AG09309 (cell line): Measurements from ENCODE around the gene MDM2.
"Not testable (repeated sequence)": the region's sequence is repeated elsewhere in the genome, so short reads cannot be mapped to it uniquely, and the experiment has no call there.

Experiments
- DNase-seq: peaks from one replicate; pipeline ENCODE4 v3.0.0-alpha.2; 2010; ENCODE audit warnings: low read depth
- H3K4me3 ChIP-seq: 2 replicates; pipeline ENCODE4 v1.5.1; 2011; ENCODE audit warnings: mild to moderate bottlenecking, low read depth, low read length, moderate library complexity; ENCODE audit not compliant: control insufficient read depth
- TF ChIP-seq, protein P1 (sequence below): IDR thresholded peaks from 2 replicates; pipeline ENCODE4 v1.5.1; 2011; ENCODE audit warnings: mild to moderate bottlenecking, low read depth, low read length, inconsistent platforms; ENCODE audit not compliant: insufficient read depth, control insufficient read depth; ENCODE audit errors: missing control alignments

MDM2 gene

DNA sequence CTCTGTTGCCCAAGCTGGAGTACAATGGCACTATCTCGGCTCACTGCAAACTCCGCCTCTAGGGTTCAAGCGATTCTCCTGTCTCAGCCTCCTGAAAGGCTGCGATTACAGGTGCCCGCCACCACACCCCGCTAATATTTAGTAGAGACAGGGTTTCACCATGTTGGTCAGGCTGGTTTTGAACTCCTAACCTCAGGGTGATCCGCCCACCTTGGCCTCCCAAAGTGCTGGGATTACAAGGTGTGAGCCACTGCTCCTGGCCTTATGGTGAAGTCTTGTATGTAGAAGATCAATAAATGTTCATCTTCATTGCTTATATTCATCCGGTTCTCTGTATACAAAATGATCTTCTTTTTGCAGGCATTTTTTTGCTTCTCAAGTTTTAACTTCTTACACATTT, 47.8 kb downstream of the MDM2 start:
- no peak for DNase-seq
- TF ChIP-seq, protein P1, sequence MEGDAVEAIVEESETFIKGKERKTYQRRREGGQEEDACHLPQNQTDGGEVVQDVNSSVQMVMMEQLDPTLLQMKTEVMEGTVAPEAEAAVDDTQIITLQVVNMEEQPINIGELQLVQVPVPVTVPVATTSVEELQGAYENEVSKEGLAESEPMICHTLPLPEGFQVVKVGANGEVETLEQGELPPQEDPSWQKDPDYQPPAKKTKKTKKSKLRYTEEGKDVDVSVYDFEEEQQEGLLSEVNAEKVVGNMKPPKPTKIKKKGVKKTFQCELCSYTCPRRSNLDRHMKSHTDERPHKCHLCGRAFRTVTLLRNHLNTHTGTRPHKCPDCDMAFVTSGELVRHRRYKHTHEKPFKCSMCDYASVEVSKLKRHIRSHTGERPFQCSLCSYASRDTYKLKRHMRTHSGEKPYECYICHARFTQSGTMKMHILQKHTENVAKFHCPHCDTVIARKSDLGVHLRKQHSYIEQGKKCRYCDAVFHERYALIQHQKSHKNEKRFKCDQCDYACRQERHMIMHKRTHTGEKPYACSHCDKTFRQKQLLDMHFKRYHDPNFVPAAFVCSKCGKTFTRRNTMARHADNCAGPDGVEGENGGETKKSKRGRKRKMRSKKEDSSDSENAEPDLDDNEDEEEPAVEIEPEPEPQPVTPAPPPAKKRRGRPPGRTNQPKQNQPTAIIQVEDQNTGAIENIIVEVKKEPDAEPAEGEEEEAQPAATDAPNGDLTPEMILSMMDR = no peak
- H3K4me3 ChIP-seq = no peak overlapping the region

GRCh38 chr12:68856510-68856909, 48.5 kb downstream of the MDM2 start:
- H3K4me3 ChIP-seq = no peak overlapping the region
- TF ChIP-seq, protein P1 = no peak
- no peak for DNase-seq

DNA sequence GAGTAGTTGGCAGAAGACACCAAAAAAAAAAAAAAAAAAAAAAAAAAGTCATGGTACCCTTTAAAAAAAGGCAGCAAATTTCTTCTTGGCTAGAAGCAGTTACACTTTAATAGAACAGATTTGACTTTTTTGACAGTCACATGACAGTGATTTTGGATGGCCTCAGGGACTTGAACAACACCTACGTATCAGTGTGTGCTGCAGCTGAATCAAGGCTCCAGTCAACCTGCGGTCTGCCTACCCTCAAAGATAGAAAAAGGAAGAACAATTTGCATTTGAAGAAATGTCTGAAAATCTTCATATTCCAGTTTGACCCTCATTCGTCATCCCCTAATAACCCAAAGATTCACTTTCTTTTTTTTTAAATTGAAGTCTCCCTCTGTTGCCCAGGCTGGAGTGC, 53.9 kb downstream of the MDM2 start:
- TF ChIP-seq, protein P1 = no peak
- DNase-seq = no peak
- H3K4me3 ChIP-seq = no peak overlapping the region

DNA sequence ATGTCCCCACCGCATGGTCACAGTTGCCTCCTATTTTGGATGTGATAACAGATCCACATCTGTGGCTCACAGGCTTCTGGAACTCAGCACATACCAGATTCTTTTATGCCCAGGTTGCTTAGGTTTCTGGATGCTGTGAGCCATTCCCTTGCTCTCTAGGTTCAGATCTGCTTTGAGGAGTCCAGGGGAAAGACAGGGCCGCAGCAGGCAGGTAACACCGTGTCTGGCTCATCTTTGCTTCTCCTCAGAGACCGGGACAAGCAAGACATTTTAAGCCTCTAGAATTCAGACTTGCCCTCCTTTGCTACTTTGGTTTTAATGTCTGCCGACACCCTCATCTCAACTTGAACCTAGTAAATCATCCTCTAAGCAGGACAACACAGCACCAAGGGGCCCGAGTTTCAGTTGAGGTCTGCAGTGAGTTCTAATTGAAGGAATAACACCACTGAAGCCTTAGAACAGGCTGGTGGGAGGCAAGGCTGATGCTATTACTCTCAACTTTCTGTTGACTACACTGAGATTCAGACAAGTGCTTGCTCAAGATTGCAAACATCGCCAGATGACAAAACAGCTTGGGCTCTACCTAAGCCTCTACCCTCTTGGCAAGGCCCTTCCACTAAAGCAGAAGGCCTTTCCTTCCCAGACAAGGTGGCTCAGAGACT, 55.3 kb downstream of the MDM2 start:
- TF ChIP-seq, protein P1 = no peak

GRCh38 chr12:68863886-68864454, 56.0 kb downstream of the MDM2 start:
- H3K4me3 ChIP-seq, DNase-seq: not testable (repeated sequence)
- TF ChIP-seq, protein P1 = peak; percentile 54

More for the DNA sequence above, 55.3 kb downstream of the MDM2 start:
- no peak for DNase-seq
- H3K4me3 ChIP-seq = no peak overlapping the region

GRCh38 chr12:68864604-68865003, 56.6 kb downstream of the MDM2 start:
- TF ChIP-seq, protein P1 = no peak
- no peak overlapping the region for H3K4me3 ChIP-seq

More at GRCh38 chr12:68864604-68865003, 56.6 kb downstream of the MDM2 start:
- DNase-seq = no peak
